Esophagus mucosa (tissue), 1 donor: ENCODE data around the gene ADGRG3. TPM values are rescaled to one million over a fixed set of nuclear protein-coding genes. Genes with fewer than 3 reads are reported as not detected.
A peak's percentile ranks its signal among the peaks of the same experiment; 100 is the strongest.

Source experiments
- ATAC-seq: fragments of 200-7000 bp; cut with Tn5 transposase; one replicate; pipeline ENCODE4 v1.9.1; 2020
- total RNA-seq: library from RNA; stranded (reverse); gene quantifications from one replicate; pipeline ENCODE4 v1.2.4, GENCODE V29; 2023
- donor health status: DM: yes; HTN: yes; CAD: no.

The ADGRG3 gene
- total RNA-seq, 1 donor from 2014 or later, result 0.84 TPM

- no peak for ATAC-seq
Observed at GRCh38 chr16:57681950-57682728, 14.0 kb downstream of the ADGRG3 start.

- ATAC-seq, result no peak
Observed at GRCh38 chr16:57682809-57683635, 14.9 kb downstream of the ADGRG3 start.

- ATAC-seq, result no peak
Observed at GRCh38 chr16:57683636-57684545, 15.8 kb downstream of the ADGRG3 start.

DNA sequence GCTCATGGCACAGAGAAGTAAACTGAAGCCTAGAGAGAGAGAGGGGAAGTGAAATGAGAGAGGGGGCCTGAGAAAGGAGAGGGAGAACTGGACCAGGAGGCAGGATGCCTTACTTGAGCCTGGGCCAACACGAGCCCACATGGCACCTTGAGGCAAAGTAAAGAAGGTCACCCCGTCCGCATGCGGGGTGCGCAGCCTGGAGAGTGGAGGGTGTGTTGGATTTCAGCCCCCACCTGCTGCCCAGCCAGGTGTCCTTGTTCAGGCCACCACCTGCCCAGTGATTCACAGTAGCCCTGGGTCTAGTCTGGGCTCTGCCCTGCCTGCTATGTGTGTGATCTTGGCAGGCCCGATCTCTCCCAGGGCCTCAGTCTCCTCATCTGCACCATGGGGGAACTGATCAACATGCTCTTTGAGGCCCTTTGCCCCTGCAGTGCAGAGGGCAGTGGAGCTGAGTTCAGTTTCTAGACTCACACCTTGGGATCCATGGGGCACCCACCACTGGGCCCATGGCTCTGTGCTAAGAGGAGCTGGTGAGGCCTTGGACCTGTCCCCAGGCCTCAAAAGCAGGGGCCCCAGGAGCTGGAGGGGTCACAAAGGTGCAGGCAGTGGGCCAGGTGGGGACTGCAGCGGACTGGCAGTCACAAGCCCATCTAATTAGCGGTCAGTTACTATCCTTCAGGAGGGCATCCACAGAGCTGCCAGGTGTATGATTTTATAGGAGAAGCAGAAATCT lies 16.7 kb downstream of the ADGRG3 start:
- ATAC-seq, result no peak

DNA sequence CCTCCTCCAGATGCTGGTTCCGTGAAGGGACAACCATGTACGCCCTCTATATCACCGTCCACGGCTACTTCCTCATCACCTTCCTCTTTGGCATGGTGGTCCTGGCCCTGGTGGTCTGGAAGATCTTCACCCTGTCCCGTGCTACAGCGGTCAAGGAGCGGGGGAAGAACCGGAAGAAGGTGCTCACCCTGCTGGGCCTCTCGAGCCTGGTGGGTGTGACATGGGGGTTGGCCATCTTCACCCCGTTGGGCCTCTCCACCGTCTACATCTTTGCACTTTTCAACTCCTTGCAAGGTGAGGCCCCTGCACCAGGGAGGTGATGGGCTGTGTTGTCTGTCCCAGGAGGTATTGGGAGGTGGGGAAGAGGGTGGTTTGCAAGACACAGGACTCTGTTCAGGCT lies 17.5 kb downstream of the ADGRG3 start:
- ATAC-seq, result no peak

- no peak for ATAC-seq
Observed at GRCh38 chr16:57686577-57686976, 18.5 kb downstream of the ADGRG3 start.

GRCh38 chr16:57687363-57687929 lies 19.3 kb downstream of the ADGRG3 start:
- ATAC-seq, result no peak

DNA sequence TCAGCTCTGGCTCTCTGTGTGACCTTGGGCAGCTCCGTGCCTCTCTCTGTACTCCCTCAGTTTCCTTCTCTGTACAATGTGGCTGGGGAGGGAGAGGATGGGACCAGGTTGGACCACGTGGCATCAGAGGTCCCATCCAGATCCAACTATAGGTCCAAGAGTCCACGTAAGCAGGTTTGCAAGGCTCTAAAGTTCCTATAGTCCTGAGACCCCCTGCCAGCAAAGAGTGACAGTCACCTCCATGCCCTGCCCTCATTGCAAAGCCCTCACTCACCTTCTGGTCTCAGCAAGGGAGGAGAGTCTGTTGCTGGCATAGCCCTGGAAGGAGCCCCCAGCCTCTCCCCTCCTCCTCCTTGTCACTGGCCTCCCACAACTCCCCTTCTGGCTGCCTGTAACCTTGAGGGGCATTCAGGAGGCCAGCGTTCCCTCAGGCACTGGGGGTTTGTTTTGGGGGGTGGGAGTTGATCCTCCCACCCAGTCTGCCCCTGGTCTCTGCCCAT lies 20.4 kb downstream of the ADGRG3 start:
- ATAC-seq, result no peak

DNA sequence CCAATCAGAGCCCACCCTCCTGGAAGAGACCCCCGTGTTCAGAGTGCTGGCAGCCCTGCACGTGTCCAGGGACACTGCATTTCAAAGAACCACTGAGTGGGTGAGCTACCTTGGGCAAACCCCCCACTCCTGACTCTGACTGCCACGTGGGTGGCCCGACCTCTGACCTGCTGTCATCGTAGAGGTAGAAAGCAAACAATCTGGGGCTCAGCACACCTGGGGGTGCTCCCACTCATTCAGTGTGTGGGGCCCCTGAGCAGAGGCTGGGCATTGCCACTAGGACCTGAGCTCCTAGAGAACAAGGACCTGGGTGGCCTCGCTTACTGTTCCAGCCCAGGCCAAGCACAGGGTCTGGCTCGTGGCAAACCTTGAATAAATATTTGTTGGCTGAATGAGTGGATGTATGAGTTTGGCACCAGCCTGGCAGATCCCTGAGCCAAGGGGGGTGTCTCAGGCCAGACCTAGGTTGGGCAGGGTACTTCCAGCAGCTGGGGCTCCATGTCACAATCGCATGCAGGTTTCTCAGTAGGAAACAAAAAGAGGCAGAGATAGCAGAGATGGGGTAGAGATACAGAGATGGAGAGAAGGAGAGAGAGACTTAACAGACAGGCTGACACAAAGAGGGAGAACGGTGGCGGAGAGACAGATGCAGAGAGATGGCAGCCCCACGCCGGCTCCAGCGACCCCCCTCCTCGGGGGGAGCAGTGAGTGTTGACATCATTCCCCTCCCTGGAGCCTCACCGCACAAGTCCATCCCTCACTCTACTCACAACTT lies 21.1 kb downstream of the ADGRG3 start:
- ATAC-seq, result peak; percentile 12

DNA sequence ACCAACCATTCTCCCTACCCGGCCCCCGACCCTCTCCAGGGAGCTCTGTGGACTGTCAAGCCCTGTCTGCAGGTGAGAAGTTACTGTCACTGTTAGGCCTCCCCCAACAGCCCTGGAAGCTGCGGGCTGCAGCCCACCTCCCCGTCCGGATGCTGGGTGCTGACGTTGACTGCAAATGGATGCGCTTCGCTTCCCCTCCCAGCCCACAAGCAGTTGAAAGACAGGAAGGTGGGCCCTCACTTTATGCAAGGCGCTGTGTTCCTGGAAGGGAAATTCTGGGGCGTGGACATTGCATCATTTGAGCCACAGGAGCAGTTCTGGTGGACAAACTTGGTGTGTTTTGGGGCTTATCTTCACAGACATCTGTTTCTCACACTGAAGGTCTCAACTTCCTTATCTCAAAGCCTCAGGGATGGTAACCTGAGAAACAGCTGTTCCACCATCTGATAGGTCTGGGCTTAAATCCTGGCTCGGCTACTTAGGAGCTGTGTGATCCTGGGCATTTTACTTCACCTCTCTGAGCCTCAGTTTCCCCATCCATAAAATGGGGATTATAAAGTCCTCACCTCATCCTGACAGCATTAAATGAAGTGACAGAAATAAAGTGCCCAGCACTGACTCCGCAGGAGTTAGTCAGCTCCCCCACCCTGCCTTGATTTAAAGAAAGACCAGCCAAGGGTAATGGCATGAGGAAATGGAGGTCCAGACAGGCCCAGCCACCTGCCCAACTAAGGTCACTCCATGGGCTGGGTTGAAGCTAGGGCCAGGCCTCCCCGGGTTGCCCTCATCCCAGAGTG lies 21.9 kb downstream of the ADGRG3 start:
- ATAC-seq, result no peak

DNA sequence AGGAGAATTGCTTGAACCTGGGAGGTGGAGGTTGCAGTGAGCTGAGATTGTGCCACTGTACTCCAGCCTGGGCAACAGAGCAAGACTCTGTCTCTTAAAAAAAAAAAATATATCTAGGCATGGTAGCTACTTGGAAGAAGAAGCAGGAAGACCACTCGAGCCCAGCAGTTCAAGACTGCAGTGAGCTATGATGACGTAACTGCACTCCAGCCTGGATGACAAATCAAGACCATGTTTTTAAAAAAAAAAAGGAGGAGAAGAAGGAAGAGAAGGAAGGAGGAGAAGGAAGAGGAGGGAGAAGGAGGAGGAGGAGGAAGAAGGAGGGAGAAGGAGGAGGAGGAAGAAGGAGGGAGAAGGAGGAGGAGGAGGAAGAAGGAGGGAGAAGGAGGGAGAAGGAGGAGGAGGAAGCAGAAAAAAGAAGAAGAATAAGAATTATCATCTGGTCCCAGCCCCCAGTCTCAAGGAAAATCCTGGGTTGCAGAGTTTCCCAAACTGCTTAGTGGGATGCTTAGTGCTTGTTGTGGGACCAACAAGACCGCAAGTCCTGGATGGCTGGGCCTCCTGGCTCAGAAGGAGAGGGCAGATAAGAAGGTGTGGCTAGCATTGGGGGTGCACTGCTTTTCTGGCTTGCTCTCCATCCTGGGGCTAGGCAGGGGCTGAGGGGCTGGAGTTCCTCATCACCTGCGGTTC lies 22.8 kb downstream of the ADGRG3 start:
- no peak for ATAC-seq

DNA sequence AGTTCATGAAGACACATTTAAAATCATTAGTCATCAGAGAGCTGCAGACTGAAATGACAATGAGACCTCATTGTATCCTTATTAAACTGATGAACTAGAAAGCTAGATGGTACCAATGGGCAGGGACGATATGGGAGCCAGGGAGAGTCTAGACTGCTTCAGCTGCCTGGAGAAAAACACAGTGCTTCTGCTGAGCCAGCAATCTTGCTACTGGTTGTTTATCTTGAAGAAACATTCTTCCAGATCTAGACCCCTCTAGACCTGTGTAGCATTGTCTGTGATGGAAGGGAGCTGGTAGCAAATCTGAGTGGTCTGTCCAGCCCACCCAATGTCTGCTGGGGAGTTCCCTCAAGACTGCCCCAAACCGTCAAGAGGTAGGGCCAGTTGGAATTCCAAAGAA lies 24.5 kb downstream of the ADGRG3 start:
- ATAC-seq, result no peak

DNA sequence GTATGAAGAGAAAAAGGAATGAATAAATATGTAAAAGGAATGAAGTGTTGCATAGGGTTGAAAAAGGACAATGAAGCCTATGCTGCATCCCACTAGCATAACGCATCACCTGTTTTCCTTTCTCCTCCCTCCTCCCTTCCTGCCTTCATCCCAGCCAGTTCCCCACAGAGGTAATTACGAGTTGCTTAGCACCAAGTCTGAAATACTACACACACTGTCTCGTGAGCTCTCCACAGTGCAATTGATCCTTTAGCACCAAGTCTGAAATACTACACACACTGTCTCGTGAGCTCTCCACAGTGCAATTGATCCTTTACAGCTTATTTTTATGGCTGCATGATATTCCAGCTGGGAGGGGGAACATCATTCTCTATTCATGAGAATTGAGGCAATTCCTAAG lies 25.4 kb downstream of the ADGRG3 start:
- no peak for ATAC-seq

- no peak for ATAC-seq
Observed at GRCh38 chr16:57694231-57694724, 26.2 kb downstream of the ADGRG3 start.

- ATAC-seq, result peak; percentile 54
Observed at GRCh38 chr16:57694725-57695679, 26.9 kb downstream of the ADGRG3 start, which contains the start of gene DRC7. Gene DRC7, plus strand, starts transcription at chr16:57694806. Its CDS starts 3,144 bp downstream, at chr16:57697950.

DNA sequence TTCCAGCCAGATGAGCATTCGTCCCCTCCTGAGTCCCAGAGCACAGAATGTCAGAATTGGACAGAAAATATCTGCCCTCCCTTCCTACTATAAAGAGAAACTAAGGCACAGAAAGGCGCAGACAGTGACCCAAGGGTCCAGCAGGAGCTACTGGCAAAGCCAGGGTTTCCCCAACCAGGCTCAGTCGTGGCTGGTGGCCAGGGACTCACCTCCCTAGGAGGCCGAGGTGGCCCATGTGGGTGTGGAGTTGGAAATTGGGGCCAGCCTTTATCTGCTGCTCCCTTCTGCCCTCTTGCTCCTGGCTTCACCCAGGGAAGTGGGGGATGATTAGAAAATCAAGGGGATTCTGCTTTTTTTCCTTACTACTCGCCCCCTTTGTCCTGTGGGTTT lies 27.6 kb downstream of the ADGRG3 start:
- no peak for ATAC-seq

- no peak for ATAC-seq
Observed at GRCh38 chr16:57696240-57696639, 28.1 kb downstream of the ADGRG3 start.
